GM19467 (cell line): ENCODE measurements around the gene BEGAIN.

ENCODE experiments used
- ATAC-seq: cut with Tn5 transposase; IDR thresholded peaks from one replicate; pipeline ENCODE4 v1.9.1; 2021; ENCODE audit warnings: mild to moderate bottlenecking, moderate library complexity; ENCODE audit not compliant: unreplicated experiment

BEGAIN gene

DNA sequence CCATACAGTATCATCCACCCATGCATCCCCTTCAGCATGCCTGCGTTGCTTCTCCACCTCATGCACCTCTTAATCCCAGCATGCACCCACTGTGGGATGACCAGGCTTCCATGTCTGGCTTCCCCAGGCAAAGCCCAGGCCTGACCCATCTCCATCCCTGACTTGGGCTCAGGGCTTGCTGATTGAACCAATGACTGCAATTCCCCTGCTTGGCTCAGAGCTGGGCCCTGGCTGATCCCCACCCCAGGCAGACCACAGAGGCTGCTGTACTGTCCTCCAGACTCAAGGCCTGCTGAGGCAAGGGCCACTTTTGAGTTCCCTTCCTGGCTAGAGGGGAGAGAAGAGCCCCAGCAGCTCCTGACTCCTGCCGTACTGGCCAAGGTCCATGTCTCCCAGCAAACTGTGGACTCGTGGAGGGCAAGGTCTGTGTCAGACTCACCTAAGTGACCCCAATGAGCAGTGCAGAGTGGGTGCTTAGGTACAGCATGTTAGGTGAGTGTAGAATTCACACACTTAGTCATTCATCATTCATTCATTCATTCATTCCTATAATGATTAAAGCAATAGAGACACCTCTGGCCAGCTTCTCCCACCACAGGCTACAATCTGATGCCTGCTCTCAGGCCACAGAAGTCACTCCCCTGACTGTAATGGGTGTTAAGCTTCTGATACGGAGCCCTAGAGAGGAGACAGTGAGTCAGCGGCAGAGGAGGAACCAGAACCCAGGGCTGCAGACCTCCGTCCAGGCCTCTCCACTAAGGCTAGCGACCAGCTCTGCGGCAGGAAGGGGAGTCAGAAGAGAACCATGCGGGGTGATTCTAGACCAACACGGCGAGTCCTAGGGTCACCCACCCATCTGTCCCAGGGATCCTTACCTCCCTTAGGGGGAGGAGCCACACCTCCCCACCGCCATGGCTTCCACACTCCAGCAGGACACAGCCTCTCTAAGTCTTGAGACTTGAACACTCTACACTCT is 2.9 kb downstream of the BEGAIN start:
- no peak for ATAC-seq

DNA sequence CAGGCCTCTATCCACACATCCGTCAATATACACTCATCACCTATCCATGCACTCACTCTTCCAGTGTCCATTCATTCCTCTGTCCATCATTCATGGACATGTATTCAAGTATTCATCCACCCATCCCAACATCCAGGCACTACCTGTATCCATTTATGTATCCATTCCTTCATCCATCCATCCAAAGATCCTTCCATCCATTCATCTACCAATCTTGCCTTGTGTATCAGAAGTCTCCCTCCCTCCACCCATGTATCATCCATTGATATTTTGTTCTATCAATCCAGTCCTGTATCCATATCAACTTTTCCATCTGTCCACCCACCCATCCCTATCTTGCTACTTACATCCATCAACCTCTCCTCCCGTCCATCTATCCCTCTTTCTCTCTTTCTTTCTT is 4.0 kb downstream of the BEGAIN start:
- ATAC-seq = no peak

DNA sequence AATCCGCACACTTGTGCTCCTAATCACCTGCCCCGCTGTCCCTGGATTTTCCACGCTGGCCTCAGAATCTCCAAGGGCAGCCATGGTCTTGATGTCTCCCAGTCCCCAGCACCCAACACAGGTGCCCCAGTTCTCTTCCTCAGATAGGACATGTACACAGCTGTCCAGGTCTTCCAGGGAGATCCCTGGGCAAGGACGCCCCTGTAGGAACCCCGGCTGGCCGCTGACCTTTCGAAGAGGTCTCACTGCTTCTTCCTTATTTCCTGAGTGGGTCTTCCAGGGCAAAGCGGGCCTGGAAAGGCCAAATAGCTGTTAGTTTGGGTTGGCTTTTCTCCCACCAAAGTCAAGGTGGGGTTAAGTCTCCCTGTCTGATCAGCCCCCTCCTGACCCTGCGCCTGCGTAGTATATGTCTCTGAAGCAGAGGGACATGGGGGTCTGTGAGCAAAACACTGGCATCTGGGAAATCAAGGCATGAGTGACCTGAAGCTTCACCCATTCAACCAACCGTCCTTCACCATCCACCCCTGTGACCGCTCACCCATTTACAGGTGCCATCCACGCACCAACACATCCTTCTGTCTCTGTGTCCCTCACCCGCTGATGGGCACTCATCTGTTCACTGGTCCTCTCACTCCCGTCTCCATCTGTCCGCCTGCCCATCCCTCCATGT is 4.6 kb downstream of the BEGAIN start:
- ATAC-seq = no peak

DNA sequence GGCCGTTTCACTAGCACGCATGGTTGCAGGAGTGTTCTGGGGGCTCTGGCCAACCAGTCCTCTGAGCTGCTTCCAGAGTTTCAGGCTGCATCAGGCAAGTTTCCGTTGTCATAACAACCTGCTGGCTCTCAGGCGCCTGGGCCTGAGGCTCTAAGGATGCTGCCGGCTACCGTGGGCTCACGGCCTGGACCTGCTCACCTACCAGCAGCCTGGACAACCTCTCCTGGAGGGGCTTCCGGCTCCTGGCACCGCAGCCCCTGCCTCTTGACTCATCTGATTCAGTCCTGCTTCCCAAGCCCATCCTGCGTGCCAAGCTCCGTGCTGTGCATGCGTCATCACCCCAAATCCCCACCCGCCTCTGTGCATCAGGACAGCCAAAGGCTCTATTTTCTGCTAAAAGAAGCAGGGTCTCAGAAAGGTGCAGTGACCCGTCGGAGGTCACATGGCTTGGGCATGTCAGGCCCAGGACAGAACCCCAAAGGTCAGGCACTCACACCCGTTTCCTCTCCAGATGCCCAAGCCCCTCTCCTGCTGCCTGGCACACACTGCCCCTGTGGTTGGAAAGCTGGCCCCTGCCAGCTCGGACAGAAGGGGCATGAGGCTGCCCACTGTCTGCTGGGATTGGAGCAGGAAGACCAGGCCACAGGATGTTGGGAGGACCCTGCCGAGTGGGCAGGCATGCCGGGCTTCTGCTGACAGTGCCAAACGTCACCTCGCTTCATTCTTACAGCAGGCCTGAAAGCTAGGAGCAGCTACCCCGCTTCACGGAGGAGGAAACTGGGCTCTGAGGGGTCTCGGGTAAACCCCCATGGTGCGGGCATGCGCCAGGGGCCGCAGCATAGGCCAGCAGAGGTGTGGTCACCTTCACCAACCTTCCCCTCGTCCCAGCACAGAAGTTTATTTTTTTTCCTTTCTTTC is 5.7 kb downstream of the BEGAIN start:
- ATAC-seq = no peak

DNA sequence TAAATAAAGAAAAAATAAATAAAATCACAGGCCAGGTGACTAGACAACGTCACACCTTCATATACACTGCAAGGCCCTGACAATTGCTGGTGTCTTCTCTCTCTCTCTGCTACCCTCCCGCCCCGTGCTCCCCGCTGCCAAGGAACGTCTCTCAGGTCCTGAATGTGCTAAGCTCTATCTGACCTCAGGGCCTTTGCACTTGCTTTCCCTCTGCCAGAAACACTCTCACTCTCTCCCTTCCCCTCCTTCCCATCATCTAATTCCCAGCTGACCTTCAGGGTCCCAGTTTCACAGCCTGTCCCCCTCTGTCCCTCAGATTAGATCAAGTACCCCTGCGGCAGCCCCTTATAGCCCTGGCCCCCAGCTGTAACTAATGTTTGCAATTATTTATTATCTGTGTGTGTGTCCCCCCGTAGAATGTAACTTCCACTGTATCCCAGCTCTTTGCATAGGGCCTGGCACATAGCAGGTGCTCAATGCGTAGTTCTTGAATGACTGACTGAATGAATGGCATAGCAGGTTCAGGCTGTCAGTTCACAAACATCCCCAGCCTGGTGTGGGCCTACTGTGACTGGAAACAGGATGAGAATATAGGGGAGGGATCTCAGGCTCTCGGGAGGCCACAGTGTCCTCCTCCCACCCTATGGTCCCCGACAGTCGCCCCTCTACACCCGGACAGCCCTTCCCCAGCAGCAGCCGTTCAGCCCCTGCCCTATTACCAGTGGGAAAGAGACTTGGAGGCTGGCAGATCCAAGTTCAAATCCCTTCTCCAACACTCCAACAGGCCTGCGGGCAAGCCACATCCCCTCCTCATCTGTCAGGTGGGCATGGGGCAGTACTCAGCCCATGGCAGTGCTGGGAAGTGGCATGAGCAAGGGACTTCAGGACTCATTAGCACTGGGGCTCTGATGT is 6.6 kb downstream of the BEGAIN start:
- ATAC-seq = no peak

DNA sequence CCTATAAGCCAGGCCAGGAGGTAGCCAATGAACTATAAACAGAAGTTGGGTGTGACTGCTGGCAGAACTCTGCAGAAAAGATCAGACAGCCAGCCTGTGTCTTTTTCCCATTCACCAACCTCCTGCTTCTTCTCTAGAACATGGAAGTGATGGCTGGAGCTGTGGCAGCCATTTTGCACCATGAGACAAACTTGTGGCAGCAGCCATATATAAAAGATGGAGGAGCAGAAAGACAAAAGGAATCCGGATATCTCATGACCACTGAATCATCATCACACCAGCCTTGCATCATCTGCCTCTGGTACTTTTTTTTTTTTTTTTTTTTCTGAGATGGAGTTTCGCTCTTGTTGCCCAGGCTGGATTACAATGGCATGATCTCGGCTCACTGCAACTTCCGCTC is 8.7 kb downstream of the BEGAIN start:
- ATAC-seq = no peak

DNA sequence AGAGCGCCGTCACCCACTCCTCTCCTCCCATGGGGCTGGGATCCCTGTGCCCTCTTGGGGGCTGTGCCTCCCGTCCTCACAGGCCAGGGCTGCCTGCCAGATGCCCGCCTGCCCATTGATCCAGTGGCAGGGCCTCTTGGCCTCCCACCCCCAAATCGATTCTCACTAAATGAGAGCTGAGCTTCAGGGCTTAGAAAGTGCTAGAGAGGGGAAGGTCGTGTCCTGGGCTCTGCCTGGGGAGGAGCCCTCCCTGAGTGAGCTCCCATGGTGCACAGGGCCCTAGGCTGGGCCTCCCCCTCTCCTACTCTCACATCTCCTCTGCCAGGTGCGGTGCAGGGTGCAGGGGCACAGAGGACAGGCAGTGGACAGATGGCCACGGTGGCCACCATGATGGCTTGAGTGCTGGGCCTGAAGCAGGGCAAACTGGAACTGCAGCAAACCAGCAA is 9.2 kb downstream of the BEGAIN start:
- ATAC-seq = no peak

DNA sequence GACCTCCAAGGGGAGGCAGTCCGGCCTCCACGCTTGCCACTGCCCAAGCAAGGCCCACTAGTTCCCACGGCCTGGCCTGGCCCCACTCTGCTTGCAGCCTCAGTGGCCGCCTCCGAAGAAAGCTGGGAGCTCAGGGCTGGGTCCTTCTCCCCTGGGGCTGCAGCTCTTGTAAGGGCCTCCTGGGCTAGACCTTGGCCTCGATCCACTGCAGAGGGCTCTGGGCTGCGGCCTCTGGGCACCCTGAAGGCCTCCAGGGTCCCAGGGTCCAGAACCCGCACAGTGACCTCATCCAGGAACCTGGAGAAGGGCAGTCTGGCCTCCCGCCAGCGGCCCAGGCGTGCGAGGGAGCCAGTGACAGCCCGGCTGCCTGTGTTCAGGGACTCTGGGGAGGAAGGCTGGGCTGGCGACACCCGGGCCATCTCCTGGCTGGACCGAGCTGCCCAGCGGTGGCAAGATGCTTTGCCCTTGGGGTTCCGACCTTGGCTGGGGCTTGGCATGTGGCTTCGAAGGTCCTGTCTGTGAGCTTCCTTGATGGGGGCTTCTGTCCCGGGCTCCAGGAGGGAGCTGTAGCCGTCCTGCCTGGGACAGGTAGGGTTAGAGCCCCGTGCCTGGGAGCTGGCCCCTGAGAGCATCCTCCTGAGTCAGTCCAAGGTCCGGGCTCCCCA is 9.8 kb downstream of the BEGAIN start:
- ATAC-seq = no peak

DNA sequence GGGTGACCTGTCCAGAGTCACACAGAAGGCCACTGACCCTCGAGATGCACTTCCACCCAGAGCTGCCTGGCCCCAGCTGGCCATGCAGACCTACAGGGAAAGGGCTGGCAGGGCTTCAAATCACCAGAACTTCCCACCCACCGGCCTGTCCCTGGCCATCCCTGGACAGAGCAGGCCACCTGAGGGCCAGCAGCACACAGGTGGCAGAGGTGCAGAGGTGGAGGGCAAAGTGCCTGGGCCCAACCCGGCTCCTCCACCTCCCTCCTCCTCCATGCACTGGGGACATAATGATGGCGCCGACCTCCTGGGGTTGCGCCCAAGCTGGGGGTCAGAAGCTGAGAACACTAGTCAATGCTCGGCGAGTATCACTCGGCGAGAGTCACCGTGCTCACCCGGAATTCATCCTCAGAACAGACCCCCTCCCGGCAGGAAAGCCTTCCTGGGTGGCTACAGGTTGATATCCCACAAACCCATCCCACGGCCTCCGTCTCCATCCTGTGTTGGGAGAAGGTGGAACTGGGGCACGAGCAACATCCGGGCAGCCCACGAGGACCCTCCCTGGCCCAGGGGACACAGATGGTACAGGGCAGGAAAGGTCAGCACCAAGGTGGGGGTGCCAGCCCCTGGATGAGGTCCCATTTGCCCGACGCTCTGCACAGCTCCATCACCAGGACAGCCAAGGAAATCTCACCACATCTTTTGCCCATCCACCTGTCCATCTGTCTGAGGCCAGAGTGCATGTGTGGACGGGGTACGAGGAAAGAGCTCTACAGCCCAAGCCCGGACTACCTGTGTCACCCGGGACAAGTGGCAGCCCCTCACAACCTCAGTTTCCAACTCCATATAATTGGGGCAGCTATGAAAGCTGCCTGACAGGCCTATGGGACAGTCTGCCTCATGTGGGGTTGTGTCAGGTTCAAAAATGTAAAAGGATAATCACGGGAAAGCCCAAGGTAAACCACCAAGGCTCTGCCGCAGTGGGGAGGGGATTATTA is 10.8 kb downstream of the BEGAIN start:
- ATAC-seq = no peak

DNA sequence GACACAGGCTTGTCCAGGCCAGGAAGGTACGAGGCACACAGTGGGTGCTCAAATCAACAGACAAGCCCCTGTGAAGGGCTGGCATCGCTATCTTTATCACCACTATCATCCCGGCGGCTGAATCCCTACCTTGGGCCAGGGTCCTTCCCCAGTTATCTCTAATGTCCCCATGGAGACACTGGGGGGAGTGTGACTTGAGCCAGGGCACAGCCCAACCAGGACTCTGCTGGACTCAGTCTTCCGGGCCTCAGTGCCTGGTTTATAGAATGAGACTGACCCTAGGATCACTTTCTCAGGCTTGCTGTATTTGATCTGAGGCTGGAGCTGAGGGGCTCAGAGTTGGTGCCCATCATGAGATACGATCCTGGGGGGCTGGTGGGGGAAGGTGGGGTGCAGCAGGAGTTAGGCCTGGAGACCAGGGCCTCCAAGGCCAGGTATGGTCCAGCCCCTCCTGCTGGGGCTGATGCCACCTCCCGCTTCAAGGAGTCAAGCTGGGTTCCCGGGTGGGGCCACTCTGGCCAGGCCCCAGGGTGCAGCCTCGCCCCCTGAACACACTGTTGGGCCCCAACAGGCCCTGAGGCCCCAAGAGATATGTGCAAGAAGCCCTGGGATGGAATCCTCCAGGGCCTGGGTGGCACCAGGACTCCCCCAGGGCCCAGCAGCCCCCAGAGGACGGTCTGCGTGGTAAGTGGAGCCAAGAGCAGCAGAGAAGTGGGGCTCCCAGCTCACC is 11.8 kb downstream of the BEGAIN start:
- no peak for ATAC-seq

DNA sequence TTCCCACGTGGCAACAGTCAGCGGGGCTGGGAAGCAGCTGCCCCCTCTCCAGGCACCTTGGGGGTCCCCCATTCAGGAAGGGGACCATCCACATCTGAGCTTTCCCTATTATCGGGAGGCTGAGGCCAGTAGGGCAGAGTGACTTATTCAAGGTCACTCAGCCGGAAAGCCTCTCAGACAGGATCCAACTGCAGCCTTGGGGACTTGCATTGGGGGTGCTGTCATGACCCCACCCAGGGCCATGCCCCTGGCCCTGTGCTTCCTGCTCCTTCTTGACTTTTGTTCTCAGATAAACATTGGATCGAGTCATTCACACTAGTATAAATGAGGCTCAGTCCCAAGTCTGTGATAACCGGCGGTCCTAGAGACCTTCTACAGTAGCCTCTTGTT is 12.6 kb downstream of the BEGAIN start:
- ATAC-seq = no peak

DNA sequence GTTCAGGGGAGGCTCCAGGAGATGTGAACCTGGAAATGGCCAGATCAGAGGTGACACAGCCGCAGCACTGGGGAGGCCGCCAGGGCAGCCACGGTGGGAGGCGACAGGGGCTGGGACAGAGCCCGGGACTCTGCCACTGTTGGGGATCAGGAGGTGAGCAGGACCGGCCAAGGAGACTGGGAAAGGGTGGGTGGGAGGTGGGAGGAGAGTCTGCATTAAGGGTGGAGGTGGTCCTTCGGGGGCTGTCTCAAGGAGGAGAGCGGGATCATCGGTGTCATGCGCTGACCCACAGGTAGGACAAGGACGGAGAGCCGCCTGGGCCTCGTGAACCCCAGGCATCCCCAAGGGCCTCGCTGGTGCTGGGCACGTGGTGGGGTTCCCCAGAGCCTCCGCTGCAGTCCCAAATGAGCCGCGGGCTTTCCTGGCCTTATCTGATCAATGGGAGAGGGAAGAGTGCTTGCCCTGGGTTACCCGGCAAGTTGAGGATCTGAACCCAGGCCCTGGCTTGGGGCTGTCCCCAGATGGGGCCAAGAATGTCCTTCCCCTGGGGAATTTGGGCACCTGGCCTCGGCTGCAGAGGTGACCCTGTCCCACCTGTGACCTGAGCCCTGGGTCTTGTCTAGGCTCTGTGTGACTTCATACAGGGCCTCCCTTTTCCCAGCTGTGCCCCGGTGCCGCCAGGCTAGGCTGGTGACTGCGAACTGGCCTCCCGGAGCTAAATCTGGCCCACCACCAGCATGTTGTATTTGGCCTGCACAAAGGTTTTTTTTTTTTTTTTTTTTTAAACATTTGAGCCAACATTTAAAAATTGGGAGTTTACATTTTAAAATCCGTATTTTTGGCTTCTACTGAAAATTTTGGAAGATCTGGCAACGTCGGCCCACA is 13.2 kb downstream of the BEGAIN start:
- ATAC-seq = no peak

DNA sequence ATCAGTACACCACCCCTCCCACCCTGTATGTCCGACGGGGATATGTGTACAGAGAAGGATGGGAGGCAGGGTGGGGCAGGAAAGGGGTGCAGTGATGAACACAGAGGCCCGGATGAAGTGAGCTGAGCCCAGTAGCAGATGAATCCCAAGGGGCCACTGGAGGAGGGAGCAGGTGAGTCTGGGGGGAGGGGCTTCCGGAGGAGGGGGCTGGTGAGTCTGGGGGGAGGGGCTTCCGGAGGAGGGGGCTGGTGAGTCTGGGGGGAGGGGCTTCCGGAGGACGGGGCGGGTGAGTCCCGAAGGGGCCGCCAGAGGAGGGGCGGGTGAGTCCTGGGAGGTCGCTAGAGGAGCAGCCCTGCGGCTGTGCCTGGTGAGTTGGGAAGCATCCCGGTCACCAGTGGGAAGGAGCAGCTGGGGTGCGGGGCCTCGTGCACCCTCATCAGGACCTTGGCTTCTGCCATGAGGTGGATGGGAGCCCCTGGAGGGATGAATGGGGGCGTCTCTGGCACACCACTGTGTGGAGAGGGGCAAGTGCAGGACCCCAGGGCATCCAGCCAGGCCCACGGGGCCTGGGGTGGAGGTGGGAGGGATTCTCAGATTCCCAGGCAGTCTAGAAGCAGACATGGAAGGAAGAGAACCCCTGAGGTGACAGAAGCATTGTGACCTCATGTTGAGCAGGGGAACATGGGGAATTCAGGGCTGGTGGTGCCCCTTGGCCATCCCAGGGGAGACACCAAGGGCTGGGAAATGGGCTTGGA is 14.0 kb downstream of the BEGAIN start:
- ATAC-seq = no peak

DNA sequence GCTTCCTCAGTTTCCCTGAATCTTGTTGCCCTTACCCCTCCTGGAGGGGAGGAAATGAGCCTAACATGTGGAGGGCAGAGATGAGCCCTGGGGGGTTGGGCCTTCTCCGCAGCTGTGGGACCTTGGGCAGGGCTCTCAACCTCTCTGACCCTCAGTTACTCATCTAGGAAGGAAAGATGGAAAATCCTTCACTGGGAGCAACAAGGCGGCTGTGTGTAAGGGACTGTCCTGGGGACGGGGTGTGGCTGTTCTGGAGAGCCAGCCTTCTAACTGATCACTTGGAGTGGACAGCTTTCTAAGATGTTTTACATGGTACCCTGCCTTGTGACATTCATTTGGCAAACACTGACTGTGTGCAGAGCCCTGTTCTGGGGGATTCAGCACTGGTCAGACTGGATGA is 14.7 kb downstream of the BEGAIN start:
- ATAC-seq = no peak

DNA sequence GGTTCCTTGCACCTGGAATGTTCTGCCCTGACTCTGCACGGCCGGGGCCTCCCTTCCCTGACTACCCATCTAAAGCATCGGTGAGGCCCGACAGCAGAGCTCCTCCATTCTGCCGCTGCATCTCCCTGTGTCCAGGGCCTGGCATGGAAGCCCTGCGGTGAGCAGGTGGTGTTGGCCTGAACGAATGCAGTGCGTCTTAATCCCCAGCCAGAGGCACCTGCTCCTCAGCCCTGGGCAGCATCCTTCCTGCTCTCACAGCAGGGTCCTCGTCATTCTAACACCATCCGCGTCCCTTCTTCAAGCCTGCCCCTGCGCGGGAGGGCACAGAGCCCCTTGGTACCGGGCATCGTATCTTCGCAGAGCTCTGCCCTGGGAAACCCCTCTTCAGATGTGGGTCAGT is 15.4 kb downstream of the BEGAIN start:
- ATAC-seq = no peak
